ENCODE measurements around the gene DBX2. TPM values are rescaled to one million over a fixed set of nuclear protein-coding genes. Genes with fewer than 3 reads are reported as not detected.

The DBX2 gene
- total RNA-seq, 6 experiments from 2014 or later = not detected

DNA sequence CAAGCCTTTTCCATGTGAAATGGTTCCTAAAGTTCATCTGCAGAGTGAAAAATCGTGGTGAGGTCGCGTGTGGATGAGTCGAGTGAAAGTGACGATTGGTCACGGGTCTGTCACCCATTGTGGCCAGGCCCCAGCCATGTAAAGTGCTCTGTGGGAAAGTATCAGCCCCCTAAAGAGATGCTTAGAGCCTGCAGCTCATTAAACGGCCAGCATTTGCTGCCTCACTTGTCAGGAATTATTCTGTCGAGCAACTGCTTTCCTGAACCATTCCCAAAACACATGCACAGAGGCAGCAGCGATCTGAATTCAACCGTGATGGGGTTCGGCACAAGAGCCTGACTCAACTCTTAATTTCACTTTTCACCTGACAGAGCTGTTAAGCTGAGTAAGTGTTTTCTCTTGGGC is 16.0 kb downstream of the DBX2 start:
- no peak for DNase-seq
- peak overlapping the region; percentile 33; the same call in 1 of the 2 replicates for H3K4me3 Mint-ChIP-seq
- H3K9me3 Mint-ChIP-seq = no peaks in the 10 kb centered on the region
- TF ChIP-seq, protein P1, sequence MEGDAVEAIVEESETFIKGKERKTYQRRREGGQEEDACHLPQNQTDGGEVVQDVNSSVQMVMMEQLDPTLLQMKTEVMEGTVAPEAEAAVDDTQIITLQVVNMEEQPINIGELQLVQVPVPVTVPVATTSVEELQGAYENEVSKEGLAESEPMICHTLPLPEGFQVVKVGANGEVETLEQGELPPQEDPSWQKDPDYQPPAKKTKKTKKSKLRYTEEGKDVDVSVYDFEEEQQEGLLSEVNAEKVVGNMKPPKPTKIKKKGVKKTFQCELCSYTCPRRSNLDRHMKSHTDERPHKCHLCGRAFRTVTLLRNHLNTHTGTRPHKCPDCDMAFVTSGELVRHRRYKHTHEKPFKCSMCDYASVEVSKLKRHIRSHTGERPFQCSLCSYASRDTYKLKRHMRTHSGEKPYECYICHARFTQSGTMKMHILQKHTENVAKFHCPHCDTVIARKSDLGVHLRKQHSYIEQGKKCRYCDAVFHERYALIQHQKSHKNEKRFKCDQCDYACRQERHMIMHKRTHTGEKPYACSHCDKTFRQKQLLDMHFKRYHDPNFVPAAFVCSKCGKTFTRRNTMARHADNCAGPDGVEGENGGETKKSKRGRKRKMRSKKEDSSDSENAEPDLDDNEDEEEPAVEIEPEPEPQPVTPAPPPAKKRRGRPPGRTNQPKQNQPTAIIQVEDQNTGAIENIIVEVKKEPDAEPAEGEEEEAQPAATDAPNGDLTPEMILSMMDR (IDR thresholded peaks at IDR 0.05) = no peak
- H3K27me3 Mint-ChIP-seq (ENCODE audit: insufficient read depth) = 0 out of 2 replicates have a peak, but pooled peaks cover 5% of the 10 kb centered on the region
- H3K27ac Mint-ChIP-seq = no peak overlapping the region
- no peaks in the 10 kb centered on the region for H3K4me1 Mint-ChIP-seq (ENCODE audit: low read depth)
- no peaks in the 10 kb centered on the region for H3K36me3 Mint-ChIP-seq (ENCODE audit: low read depth)

DNA sequence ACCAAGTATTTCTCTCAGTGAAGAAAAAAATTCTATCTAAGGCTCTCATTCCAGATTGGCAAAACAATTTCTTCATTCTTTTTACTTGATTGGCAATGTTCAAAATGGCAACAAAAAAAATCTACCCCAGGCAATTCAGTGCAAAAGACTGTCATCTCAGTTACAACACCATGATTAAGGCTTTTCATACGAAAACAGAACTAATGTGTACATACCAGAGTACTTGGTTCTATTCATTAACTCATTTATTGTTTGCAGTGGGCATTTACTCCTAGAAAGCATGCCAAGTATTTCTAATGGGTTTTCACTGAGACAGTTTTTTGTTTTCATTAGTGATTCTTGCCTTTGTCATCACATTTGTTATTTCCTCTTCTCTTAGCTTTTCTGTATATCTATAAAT is 33.0 kb downstream of the DBX2 start:
- TF ChIP-seq, protein P1 (IDR thresholded peaks at IDR 0.05) = no peak
- H3K4me3 Mint-ChIP-seq = no peak overlapping the region
- DNase-seq = no peak
- no peaks in the 10 kb centered on the region for H3K9me3 Mint-ChIP-seq
- no peak overlapping the region for H3K27ac Mint-ChIP-seq
- no peaks in the 10 kb centered on the region for H3K4me1 Mint-ChIP-seq (ENCODE audit: low read depth)
- no peaks in the 10 kb centered on the region for H3K36me3 Mint-ChIP-seq (ENCODE audit: low read depth)
- peaks cover 2% of the 10 kb centered on the region; the same call in 1 of the 2 replicates for H3K27me3 Mint-ChIP-seq (ENCODE audit: insufficient read depth)

DNA sequence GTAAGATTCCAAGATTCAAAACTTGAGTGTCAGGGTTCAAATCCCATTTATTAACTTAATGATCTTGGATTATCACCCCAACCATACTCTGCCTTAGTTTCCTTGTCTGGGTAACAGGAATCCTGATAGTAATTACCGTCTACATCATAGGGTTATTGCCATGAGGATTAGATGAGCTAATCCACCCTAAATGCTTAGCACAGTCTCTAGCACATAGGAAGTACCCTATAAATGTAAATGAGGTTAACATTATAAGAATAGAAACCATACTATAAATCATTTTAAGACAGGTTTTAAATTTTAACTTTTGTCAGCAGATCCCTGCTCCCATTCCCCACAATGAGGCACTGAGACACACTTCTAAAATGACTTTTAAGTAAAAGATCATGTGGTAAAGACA is 36.5 kb downstream of the DBX2 start:
- Mint-ChIP-seq H3K4me1 (ENCODE audit: low read depth) (no peaks in the 10 kb centered on the region), H3K9me3 (no peaks in the 10 kb centered on the region; the same call in 1 of the 2 replicates), H3K27me3 (ENCODE audit: insufficient read depth) (no peaks in the 10 kb centered on the region), H3K27ac (no peak overlapping the region), H3K36me3 (ENCODE audit: low read depth) (no peaks in the 10 kb centered on the region), H3K4me3 (no peak overlapping the region)
- TF ChIP-seq, protein P1 (IDR thresholded peaks at IDR 0.05) = no peak
- DNase-seq = no peak

DNA sequence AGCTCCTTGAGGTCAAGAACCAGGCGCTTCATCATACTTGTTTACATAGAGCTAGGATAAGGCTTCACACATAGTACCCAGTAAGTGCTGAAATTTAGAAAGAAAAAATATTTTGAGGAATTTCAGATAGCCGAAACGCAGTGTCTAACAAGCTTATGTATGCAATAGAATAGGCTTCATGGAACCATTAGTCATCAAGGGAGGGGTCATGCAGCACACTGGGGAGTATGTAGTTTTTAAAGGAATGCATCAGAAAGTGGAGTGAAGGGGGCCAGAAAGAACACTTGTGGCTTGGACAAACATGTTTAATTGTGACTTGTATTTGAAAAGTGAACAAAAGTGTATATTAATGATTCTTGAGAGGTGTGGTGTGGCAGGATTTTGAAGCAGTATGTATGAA is 38.1 kb downstream of the DBX2 start:
- Mint-ChIP-seq H3K4me1 (ENCODE audit: low read depth) (no peaks in the 10 kb centered on the region), H3K27ac (no peak overlapping the region), H3K9me3 (peaks cover 4% of the 10 kb centered on the region), H3K36me3 (ENCODE audit: low read depth) (no peaks in the 10 kb centered on the region), H3K4me3 (no peak overlapping the region), H3K27me3 (ENCODE audit: insufficient read depth) (no peaks in the 10 kb centered on the region)
- DNase-seq = no peak
- TF ChIP-seq, protein P1 (IDR thresholded peaks at IDR 0.05) = no peak

DNA sequence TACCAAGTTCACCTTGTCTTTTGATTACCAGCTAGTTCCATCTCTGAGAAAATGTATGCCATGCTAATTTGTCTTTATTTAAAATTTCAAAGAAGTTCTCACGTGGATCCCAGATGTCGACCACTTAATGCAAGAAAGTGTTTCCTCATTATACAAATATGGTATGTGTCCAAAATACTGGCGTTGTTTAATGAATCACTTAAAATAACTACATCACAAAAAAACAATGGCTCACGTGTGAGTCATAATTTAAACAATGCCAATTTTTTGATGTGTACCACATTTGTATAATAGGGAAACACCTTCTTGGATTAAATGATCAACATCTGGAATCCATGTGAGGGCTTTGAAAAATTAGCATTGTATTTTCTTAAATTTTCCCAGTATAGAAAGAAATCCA is 40.8 kb downstream of the DBX2 start:
- no peak for DNase-seq
- no peak overlapping the region for H3K27ac Mint-ChIP-seq
- TF ChIP-seq, protein P1 (IDR thresholded peaks at IDR 0.05) = no peak
- H3K4me1 Mint-ChIP-seq (ENCODE audit: low read depth) = no peaks in the 10 kb centered on the region
- H3K4me3 Mint-ChIP-seq = no peak overlapping the region
- H3K36me3 Mint-ChIP-seq (ENCODE audit: low read depth) = no peaks in the 10 kb centered on the region
- H3K27me3 Mint-ChIP-seq (ENCODE audit: insufficient read depth) = no peaks in the 10 kb centered on the region
- H3K9me3 Mint-ChIP-seq = peaks cover 4% of the 10 kb centered on the region

DNA sequence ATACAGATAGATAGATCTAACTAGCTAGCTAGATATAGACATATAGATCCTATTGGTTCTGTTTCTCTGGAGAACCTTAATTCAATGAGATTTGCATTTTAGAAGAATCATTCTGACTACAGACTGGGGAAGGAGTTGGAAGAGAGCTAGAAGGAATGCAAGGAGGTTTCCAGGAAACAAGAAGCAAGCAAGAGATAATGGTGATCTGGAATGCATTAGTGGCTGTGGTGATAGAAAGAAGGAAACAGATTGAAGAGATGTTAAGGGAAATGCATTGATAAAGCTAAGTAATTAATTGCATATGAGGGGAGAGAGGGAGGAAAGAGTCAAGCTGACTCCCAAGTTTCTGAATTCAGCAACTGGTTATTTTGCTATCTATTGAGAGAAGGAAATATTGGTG is 42.7 kb downstream of the DBX2 start:
- TF ChIP-seq, protein P1 (IDR thresholded peaks at IDR 0.05) = no peak
- H3K36me3 Mint-ChIP-seq (ENCODE audit: low read depth) = no peaks in the 10 kb centered on the region
- H3K9me3 Mint-ChIP-seq = peaks cover 4% of the 10 kb centered on the region
- H3K4me1 Mint-ChIP-seq (ENCODE audit: low read depth) = no peaks in the 10 kb centered on the region
- no peak overlapping the region for H3K4me3 Mint-ChIP-seq
- no peak overlapping the region for H3K27ac Mint-ChIP-seq
- no peak for DNase-seq
- no peaks in the 10 kb centered on the region for H3K27me3 Mint-ChIP-seq (ENCODE audit: insufficient read depth)
